AG09319 (cell line): Measurements from ENCODE around the gene LYRM4.
A peak's percentile ranks its signal among the peaks of the same experiment; 100 is the strongest.

Source experiments
- DNase-seq: peaks from one replicate; pipeline ENCODE4 v3.0.0-alpha.2; 2010; ENCODE audit warnings: low read depth; ENCODE audit errors: extremely low read depth
- CTCF ChIP-seq: IDR thresholded peaks from 2 replicates; pipeline ENCODE4 v1.5.1; 2011; ENCODE audit warnings: low read depth, mild to moderate bottlenecking, inconsistent platforms, low read length, moderate library complexity

Gene LYRM4

GRCh38 chr6:5260661-5261544 lies at the start of gene LYRM4, which contains the start of gene FARS2:
Gene LYRM4 (minus strand): TSS chr6:5260950. CDS start chr6:5260733, 217 bp downstream.
Gene FARS2 (plus strand): TSS chr6:5261513.
- DNase-seq = peak; percentile 24
- TF ChIP-seq CTCF = peak; percentile 14

GRCh38 chr6:5308066-5308465 lies 47.3 kb upstream of the LYRM4 start:
- TF ChIP-seq CTCF = no peak

GRCh38 chr6:5307058-5307457 lies 46.3 kb upstream of the LYRM4 start:
- TF ChIP-seq CTCF = no peak
- DNase-seq = no peak

More at GRCh38 chr6:5308066-5308465, 47.3 kb upstream of the LYRM4 start:
- no peak for DNase-seq

- no peak for TF ChIP-seq CTCF
- DNase-seq = no peak
Observed at GRCh38 chr6:5305968-5306626, 45.3 kb upstream of the LYRM4 start.

GRCh38 chr6:5303682-5304081 lies 42.9 kb upstream of the LYRM4 start:
- DNase-seq = no peak
- no peak for TF ChIP-seq CTCF

- no peak for TF ChIP-seq CTCF
- DNase-seq = no peak
Observed at GRCh38 chr6:5302995-5303622, 42.4 kb upstream of the LYRM4 start.
